B cell (primary cell): ENCODE measurements around the gene MYO16. TPM values are rescaled to one million over a fixed set of nuclear protein-coding genes. Genes with fewer than 3 reads are reported as not detected.

Source experiments
- ATAC-seq: fragments of 200-7000 bp; cut with Tn5 transposase; one replicate; pipeline ENCODE4 v1.10.0; 2021; ENCODE audit warnings: low read depth, mild to moderate bottlenecking, moderate number of reproducible peaks, moderate library complexity
- CTCF ChIA-PET: fragments of 350-600 bp; sonication (Branson Sonifier 250); formaldehyde crosslinking; loops from one replicate; lab custom pipeline; 2021; ENCODE audit warnings: antibody characterized with exemption, inconsistent platforms; lab: Charles Lee
- POLR2A ChIA-PET: fragments of 350-600 bp; sonication (Branson Sonifier 250); formaldehyde crosslinking; loops from one replicate; lab custom pipeline; 2021; ENCODE audit warnings: antibody characterized with exemption; lab: Charles Lee
- DNase-seq: peaks from one replicate; pipeline ENCODE4 v3.0.0; 2013
- H2AFZ ChIP-seq: 2 replicates; pipeline ENCODE4 v1.6.1; 2012; ENCODE audit warnings: mild to moderate bottlenecking, low read depth, low read length; ENCODE audit not compliant: insufficient read depth, poor library complexity, severe bottlenecking
- H3K27ac ChIP-seq, 2 donors: 1 replicate in 1 of 2; 2 replicates in 1 of 2; pipeline ENCODE4 v1.5.1; 2012 to 2013; ENCODE audit warnings: low read length in 2 of 2, mild to moderate bottlenecking in 2 of 2, moderate library complexity in 1 of 2
- H3K27me3 ChIP-seq, 4 experiments: fragments of 200-600 bp in 1 of 4; sonication (generic) in 1 of 4; replicated peaks in 1 of 4; 1 replicate in 2 of 4; 2 replicates in 2 of 4; pipeline versions ENCODE4 v1.6.1 to v1.7.0; 2013 to 2016; ENCODE audit warnings: low read length in 3 of 4, mild to moderate bottlenecking in 2 of 4, mixed read lengths in 1 of 4, moderate library complexity in 1 of 4; ENCODE audit not compliant: insufficient read depth in 4 of 4, control insufficient read depth in 3 of 4; ENCODE audit errors: control extremely low read depth in 1 of 4
- H3K36me3 ChIP-seq, 2 experiments: replicated peaks in 1 of 2; 1 replicate in 1 of 2; 2 replicates in 1 of 2; pipeline versions ENCODE4 v1.6.1 to v1.7.1; 2013; ENCODE audit warnings: low read length in 1 of 2; ENCODE audit not compliant: insufficient read depth in 2 of 2, control insufficient read depth in 1 of 2; ENCODE audit errors: control extremely low read depth in 1 of 2, extremely low read depth in 1 of 2
- H3K4me1 ChIP-seq, 2 donors: fragments of 200-600 bp in 1 of 2; sonication (generic) in 1 of 2; 1 replicate in 1 of 2; 2 replicates in 1 of 2; pipeline versions ENCODE4 v1.5.1 to v1.6.1; 2013 to 2017; ENCODE audit warnings: low read length in 2 of 2; ENCODE audit not compliant: control insufficient read depth in 2 of 2, insufficient read depth in 2 of 2
- H3K4me2 ChIP-seq: replicated peaks from 2 replicates; pipeline ENCODE3; 2012; ENCODE audit warnings: mild to moderate bottlenecking, low read depth, low read length; ENCODE audit not compliant: poor library complexity, severe bottlenecking
- H3K4me3 ChIP-seq, 5 experiments: fragments of 200-600 bp in 1 of 5; sonication (generic) in 1 of 5; 1 replicate in 3 of 5; 2 replicates in 2 of 5; pipeline versions ENCODE4 v1.5.1 to v1.7.0; 2011 to 2016; ENCODE audit warnings: low read length in 4 of 5, mild to moderate bottlenecking in 4 of 5, low read depth in 2 of 5, control low read depth in 1 of 5, moderate library complexity in 1 of 5; ENCODE audit not compliant: insufficient read depth in 1 of 5; ENCODE audit errors: control extremely low read depth in 1 of 5, extremely low read depth in 1 of 5
- H3K79me2 ChIP-seq: fragments of 200-600 bp; sonication (generic); one replicate; pipeline ENCODE4 v1.6.0; 2016; ENCODE audit warnings: low read length; ENCODE audit not compliant: control insufficient read depth, insufficient read depth
- H3K9ac ChIP-seq: fragments of 200-600 bp; sonication (generic); 2 replicates; pipeline ENCODE4 v1.6.1; 2017; ENCODE audit warnings: mild to moderate bottlenecking, low read length, moderate library complexity
- H3K9me3 ChIP-seq, 3 donors: one replicate each; pipeline versions ENCODE4 v1.6.1 to v1.7.1; 2013; ENCODE audit warnings: low read length in 2 of 3; ENCODE audit not compliant: control insufficient read depth in 2 of 3, insufficient read depth in 1 of 3; ENCODE audit errors: control extremely low read depth in 1 of 3
- H4K20me1 ChIP-seq: 2 replicates; pipeline ENCODE4 v1.6.0; 2012; ENCODE audit warnings: mild to moderate bottlenecking, low read length; ENCODE audit not compliant: insufficient read depth, control insufficient read depth, poor library complexity, severe bottlenecking
- H3K27ac Mint-ChIP-seq: one replicate; pipeline ENCODE4 v1.8.0; 2021; ENCODE audit warnings: mixed read lengths
- H3K27me3 Mint-ChIP-seq: one replicate; pipeline ENCODE4 v1.8.0; 2021; ENCODE audit warnings: mixed read lengths
- H3K4me1 Mint-ChIP-seq: one replicate; pipeline ENCODE4 v1.8.0; 2021; ENCODE audit warnings: mixed read lengths
- H3K4me3 Mint-ChIP-seq: one replicate; pipeline ENCODE4 v1.8.0; 2021; ENCODE audit warnings: mixed read lengths
- H3K9me3 Mint-ChIP-seq: one replicate; pipeline ENCODE4 v1.8.0; 2022; ENCODE audit warnings: mixed read lengths; ENCODE audit not compliant: insufficient read depth
- EZH2 ChIP-seq: IDR thresholded peaks from 2 replicates; pipeline ENCODE4 v1.6.1; 2012; ENCODE audit warnings: borderline replicate concordance, low read depth, mild to moderate bottlenecking, moderate library complexity, low read length; ENCODE audit not compliant: insufficient read depth, poor library complexity, severe bottlenecking
- WGBS: methylation state at CpG from one replicate; pipeline ENCODE4 v1.1.5; 2013; ENCODE audit warnings: missing lambda C conversion rate; ENCODE audit not compliant: insufficient coverage; 5-methylcytosine and 5-hydroxymethylcytosine counted together
- intact Hi-C: fragments of 100-400 bp; cut with micrococcal nuclease; formaldehyde crosslinking; loops from one replicate; pipeline ENCODE4 v1.10.0; 2022
- polyA plus RNA-seq: library from polyadenylated mRNA; depleted of rRNA; stranded (reverse); fragments of >200 nt; gene quantifications from 2 replicates; pipeline ENCODE4 v1.2.3, GENCODE V29; 2012
- total RNA-seq, 2 donors: library from RNA; stranded (reverse); fragments of 120-200 nt in 1 of 2; gene quantifications; 1 replicate in 1 of 2; 2 replicates in 1 of 2; pipeline versions ENCODE4 v1.2.3 to v1.2.4, GENCODE V29; 2013 to 2022
- TF ChIP-seq, protein P1 (sequence below): fragments of 200-600 bp; IDR thresholded peaks from one replicate; pipeline ENCODE4 v1.8.0; 2022; ENCODE audit warnings: antibody characterized with exemption, mild to moderate bottlenecking

Gene MYO16
- total and polyA plus RNA-seq, 2 donors (not counting 1 experiment from before 2014, with no cell fraction given) = not detected

DNA sequence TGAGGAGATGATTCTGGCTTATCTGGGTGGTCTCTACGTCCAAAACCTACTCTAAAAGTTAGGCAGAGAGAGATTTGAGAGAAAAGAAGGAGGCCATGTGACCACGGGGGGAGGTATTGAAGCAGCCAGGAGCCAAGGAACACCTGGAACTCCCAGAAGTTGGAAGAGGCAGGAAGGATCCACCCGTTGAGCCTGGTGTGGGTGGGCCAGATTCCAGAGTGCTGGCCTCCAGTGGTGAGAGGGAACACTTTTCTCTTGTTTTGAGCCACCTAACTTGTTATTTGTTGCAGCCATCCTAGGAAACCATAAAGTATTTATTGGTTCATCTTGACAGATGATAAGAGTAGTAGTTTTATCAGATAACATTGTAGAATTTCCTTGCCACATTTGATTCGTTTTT, 396.9 kb downstream of the MYO16 start:
- TF ChIP-seq, protein P1, sequence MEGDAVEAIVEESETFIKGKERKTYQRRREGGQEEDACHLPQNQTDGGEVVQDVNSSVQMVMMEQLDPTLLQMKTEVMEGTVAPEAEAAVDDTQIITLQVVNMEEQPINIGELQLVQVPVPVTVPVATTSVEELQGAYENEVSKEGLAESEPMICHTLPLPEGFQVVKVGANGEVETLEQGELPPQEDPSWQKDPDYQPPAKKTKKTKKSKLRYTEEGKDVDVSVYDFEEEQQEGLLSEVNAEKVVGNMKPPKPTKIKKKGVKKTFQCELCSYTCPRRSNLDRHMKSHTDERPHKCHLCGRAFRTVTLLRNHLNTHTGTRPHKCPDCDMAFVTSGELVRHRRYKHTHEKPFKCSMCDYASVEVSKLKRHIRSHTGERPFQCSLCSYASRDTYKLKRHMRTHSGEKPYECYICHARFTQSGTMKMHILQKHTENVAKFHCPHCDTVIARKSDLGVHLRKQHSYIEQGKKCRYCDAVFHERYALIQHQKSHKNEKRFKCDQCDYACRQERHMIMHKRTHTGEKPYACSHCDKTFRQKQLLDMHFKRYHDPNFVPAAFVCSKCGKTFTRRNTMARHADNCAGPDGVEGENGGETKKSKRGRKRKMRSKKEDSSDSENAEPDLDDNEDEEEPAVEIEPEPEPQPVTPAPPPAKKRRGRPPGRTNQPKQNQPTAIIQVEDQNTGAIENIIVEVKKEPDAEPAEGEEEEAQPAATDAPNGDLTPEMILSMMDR = no peak
- TF ChIP-seq EZH2 = no peak
- no peak overlapping the region for H3K27ac ChIP-seq

DNA sequence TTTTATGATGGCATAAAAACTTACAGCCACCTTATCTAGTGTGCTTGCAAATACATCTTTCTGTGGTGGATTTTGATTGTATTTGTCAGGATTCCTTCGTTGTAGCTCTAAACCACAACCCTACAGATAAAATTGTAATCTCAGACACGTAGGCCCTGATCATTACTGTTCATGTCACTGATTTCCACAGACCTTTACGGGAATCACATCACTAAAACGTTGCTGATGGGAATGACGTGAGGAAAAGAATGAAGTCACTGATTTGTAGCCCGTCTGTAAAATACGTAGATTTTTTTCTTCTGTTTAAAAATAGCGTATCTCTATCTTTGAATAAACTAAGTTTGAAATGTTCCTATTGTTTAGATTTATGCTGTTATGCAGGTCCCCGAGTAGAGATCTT, 399.2 kb downstream of the MYO16 start:
- Mint-ChIP-seq H3K9me3 (no peaks in the 10 kb centered on the region), H3K27ac (no peak overlapping the region), H3K27me3 (peaks cover 4% of the 10 kb centered on the region), H3K4me1 (no peaks in the 10 kb centered on the region), H3K4me3 (no peak overlapping the region)
- Histone ChIP-seq H3K9me3 (no peaks in the 10 kb centered on the region), H3K36me3 (no peaks in the 10 kb centered on the region), H3K4me1 (no peaks in the 10 kb centered on the region), H3K4me3 (no peak overlapping the region), H3K9ac (no peak overlapping the region), H3K27ac (no peak overlapping the region), H4K20me1 (no peaks in the 10 kb centered on the region), H3K27me3 (no peaks in the 10 kb centered on the region), H3K4me2 (no peak overlapping the region), H3K79me2 (no peaks in the 10 kb centered on the region), H2AFZ (no peak overlapping the region)
- WGBS = 100% methylated on average over 1 of the region's 9 CpGs
- ChIA-PET CTCF (no interaction called here), POLR2A (no interaction called here)
- TF ChIP-seq, protein P1 = no peak
- no peak for TF ChIP-seq EZH2
- ATAC-seq (no peak), DNase-seq (no peak)
- intact Hi-C loops = no loop called here

More for the DNA sequence above, 396.9 kb downstream of the MYO16 start:
- ATAC-seq (no peak), DNase-seq (no peak)
- no peak overlapping the region for H3K27ac Mint-ChIP-seq
- 76% methylated on average over 3 of the region's 4 CpGs for WGBS
- H3K4me3 Mint-ChIP-seq = no peak overlapping the region
- ChIA-PET POLR2A (no interaction called here), CTCF (no interaction called here)
- Histone ChIP-seq H2AFZ (no peak overlapping the region), H3K79me2 (no peaks in the 10 kb centered on the region), H3K4me3 (no peak overlapping the region), H3K27me3 (no peaks in the 10 kb centered on the region), H3K4me1 (no peaks in the 10 kb centered on the region), H4K20me1 (no peaks in the 10 kb centered on the region), H3K9me3 (no peaks in the 10 kb centered on the region), H3K4me2 (no peak overlapping the region), H3K36me3 (no peaks in the 10 kb centered on the region), H3K9ac (no peak overlapping the region)
- H3K27me3 Mint-ChIP-seq = no peaks in the 10 kb centered on the region
- intact Hi-C loops = no loop called here
- H3K9me3 Mint-ChIP-seq = no peaks in the 10 kb centered on the region
- H3K4me1 Mint-ChIP-seq = no peaks in the 10 kb centered on the region
